Brain pericyte (primary cell): ENCODE data around the gene PEX11G.

Experiments
- DNase-seq: peaks from one replicate; pipeline ENCODE4 v3.0.0-alpha.2; 2012; ENCODE audit warnings: low read depth, low spot score

Gene PEX11G

DNA sequence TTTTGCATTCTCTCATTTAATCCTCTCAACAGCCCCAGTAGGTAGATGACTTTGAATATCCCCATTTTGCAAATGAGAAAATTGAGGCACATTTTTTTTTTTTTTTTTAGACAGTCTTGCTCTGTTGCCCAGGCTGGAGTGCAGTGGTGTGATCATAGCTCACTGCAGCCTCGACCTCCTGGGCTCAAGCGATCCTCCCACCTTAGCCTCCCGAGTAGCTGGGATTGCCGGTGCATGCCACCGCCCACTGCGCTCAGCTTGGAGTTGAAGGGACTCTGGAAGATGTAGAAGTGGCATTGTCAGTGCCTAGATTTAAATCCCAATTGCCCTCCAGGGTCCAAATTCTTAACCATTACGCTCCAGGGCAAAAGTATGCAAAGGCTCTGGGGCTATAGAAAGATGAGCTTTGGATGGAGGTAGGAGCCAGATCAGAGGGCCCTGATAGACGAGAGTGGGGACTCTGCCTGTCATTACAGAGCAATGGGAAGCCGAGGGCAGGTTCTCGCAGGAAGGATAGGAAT lies 32.8 kb upstream of the PEX11G start:
- DNase-seq = no peak

DNA sequence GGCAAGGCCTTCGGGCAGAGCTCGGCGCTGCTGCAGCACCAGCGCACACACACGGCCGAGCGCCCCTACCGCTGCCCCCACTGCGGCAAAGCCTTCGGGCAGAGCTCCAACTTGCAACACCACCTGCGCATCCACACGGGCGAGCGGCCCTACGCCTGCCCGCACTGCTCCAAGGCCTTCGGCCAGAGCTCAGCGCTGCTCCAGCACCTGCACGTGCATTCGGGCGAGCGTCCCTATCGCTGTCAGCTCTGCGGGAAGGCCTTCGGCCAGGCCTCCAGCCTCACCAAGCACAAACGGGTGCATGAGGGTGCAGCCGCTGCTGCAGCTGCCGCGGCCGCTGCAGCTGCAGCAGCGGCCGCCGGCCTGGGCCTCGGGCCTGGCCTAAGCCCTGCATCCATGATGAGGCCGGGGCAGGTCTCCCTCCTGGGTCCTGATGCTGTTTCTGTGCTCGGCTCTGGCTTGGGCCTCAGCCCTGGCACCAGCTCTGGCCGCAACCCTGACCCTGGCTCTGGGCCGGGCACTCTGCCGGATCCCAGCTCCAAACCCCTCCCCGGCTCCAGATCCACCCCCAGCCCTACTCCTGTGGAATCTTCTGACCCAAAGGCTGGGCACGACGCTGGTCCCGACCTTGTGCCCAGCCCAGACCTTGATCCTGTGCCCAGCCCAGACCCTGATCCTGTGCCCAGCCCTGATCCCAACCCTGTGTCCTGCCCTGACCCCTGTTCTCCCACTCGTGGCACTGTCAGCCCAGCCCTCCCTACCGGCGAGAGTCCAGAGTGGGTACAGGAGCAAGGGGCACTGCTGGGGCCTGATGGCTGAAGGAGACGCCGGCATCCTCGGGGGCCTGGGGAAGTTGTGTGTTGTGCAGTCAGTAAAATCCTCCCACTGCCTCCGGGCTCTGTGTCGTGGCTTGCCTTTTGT lies 31.6 kb upstream of the PEX11G start:
- no peak for DNase-seq

DNA sequence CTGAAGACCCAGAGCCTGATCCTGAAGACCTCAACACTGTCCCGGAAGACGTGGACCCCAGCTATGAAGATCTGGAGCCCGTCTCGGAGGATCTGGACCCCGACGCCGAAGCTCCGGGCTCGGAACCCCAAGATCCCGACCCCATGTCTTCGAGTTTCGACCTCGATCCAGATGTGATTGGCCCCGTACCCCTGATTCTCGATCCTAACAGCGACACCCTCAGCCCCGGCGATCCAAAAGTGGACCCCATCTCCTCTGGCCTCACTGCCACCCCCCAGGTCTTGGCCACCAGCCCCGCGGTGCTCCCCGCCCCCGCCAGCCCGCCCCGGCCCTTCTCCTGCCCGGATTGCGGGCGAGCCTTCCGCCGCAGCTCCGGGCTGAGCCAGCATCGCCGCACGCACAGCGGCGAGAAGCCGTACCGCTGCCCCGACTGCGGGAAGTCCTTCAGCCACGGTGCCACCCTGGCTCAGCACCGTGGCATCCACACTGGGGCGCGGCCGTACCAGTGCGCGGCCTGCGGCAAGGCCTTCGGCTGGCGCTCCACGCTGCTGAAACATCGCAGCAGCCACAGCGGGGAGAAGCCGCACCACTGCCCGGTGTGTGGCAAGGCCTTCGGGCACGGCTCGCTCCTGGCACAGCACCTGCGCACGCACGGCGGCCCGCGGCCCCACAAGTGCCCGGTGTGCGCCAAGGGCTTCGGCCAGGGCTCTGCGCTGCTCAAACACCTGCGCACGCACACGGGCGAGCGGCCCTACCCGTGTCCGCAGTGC lies 30.7 kb upstream of the PEX11G start:
- DNase-seq = no peak

DNA sequence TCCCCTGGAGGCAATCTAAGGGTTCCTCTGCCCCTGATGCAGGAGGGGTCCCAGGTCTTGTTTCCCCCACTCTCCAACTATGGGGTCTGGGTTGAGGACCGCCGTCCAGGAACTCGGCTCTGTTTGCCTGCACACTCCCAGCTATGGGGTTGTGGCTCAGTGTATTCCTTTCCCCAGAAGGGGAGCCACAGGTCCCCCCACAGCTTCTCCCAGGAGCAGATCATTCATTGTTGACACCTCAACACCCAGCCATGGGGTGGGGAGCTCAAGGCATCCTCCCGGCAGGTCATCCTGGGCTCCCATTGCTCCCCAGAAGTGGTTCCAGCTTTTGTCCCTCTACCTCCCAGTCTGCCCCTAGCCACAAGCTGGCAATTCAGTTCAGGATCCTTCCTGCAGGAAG lies 28.0 kb upstream of the PEX11G start:
- DNase-seq = no peak

DNA sequence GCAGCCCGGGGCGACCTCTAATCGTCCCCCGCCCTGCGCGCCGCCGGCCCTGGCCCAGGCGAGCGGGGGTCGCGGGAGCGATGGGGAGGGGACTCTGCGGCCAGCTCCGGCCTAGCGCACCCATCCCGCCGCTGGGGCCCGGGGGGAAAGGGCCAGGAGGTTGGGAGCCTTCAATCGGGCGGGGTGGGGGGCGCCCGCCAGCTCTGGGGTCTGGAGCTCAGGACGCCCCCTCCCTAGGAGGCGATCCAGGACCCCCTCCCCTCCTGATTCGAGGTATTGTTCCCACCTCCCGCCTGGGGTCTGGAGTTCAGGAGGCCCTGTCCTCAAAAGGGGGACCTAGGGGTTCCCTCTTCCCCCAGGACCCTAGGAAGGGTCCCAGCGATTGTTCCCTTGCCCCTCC lies 27.5 kb upstream of the PEX11G start:
- no peak for DNase-seq

DNA sequence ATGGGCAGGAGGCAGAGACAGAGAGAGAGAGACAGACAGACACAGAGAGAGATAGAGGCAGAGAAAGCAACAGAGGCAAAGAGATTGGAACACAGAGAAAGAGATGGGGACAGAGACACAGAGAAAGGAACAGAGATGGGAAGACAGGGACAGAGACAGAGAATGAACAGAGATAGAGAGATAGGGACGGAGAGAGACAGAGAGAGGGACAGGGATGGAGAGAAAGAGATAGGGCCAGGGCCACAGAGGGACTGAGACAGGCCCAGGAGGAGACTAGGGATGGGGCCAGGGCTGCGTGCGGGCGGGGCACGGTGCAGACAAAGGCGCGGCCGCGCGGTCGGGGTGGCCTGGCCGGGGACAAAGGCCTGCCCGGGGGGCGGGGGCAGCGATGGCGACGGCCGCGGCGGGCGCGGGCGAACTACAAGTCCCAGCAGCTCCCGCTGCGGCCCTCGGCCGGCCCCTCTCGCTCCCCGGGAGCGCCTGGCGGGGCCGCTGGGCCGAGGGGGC lies 26.9 kb upstream of the PEX11G start, which contains the start of gene ZNF358:
Gene ZNF358, plus strand, starts transcription at position 459 of the 507 bp plus-strand sequence. CDS start 3,140 bp downstream, outside the sequence.
- DNase-seq = no peak

DNA sequence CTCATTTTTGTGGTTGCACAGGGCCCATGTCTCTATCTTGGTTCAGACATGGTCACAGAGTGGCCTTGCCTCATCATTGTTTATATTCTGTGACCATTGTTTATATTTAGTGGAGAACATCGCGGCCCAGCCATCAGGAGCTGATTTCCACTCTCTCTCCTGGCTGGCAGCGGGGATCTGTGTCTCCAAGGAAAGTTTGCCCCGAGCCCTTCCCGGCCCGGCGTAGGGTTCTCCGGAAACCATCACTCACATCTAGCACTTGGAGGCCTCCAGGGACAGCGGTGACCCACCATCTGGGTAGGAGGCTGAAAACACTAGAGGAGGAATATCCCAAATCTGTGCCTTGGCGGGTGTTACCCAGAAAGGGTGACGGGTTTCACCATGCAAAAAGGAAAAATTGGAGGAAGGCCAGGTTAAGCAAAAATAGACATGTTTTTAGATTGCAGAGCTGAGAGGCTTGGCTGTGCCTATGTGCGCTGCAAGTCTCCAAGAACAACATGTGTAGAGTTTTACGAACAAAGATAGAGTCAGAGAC lies 26.3 kb upstream of the PEX11G start:
- no peak for DNase-seq

DNA sequence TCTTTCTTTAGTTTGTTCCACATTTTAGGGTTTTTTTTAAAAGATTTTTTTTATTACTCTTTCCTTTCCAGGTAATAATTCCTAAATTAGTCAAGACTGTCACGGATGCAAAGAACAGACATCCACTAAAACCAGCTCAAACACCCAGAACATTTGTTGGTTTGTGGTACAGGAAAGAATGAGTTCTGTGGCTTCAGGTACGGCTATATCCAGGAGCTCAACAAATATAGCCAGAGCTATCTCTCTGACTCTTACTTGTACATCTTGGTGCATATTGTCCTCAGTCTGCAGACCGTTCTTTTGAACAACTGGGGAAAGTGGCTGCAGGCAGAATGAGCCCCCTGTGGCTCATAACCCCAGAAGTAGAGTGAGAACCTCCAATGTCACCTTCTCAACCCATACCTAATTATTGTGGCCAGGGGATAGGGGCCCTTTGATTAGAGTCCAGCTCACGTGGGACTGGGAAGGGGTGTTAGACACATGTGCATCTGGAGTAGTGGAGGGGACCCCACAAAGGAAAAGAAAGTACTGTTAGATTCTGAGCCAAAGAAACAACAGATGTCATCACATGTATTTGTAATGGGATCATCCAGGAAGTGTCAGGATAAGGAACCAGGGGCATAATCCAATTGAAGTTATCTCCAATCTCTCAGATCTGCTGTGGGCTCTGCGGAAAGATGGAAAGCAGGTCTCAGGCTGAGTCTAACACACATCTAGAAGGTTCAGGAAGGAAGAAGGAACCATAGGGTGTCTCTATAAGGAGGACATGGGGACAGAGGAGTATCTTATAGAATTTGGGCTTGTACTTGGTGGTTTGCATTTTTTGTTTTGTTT lies 25.2 kb upstream of the PEX11G start:
- no peak for DNase-seq

DNA sequence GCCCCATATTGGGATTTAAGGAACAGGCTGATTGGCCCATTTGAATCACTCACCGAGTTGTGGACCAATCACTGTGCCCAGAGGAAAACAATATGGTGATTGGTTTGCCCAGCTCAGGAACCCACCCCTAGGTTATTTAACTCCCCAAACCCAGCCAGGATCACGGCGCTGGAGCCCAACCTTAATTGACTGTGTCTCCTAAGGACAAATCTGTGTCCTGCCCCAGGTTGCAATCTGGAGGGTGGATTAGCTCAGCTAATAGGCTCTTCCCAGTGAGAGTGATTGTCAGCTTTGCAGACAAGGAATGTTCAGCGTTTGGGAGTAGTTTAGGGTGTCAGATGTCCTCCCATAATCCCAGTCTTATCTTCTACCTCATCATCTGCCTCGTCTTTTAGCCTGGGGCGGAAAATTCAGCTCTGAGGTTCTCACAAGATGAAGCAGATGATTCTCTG lies 23.6 kb upstream of the PEX11G start:
- no peak for DNase-seq

DNA sequence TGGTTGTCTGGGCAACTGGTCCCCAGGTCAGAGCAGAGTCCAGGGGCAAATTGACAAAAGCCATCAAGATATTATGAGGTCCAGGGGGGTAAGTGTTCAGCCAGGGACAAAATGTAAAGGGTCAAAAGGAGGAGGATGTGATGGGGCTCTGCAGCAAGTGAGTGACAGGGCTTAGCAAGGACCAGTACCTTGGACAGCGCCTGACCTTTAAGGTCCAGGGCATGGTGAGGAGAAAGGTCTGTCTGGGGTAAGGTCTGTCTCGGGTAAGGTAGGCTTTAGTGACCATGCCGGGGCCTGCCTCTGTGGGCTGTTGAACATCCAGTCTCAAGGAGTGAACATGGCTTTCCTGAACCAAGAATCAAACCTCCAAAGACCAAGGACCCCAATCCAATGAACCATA lies 20.8 kb upstream of the PEX11G start:
- no peak for DNase-seq

DNA sequence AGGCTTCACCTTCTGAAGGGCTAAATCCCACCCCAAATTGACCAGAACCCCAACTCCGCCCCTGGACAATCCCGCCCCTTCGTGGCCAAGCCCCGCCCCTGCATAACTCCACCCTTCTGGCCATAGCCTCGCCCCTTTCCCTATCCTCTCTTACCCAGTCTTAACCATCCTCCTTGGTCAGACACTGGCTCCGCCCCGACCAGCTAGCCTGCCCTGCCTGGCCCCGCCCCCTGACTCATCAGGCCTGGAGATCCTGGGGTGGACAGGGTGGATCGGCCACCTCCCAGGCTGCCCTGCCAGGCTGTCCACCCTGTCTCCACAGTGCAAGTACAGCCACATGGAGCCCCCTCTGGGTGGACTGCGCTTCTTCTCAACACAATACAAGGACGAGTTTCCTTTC lies 19.0 kb upstream of the PEX11G start:
- DNase-seq = no peak

DNA sequence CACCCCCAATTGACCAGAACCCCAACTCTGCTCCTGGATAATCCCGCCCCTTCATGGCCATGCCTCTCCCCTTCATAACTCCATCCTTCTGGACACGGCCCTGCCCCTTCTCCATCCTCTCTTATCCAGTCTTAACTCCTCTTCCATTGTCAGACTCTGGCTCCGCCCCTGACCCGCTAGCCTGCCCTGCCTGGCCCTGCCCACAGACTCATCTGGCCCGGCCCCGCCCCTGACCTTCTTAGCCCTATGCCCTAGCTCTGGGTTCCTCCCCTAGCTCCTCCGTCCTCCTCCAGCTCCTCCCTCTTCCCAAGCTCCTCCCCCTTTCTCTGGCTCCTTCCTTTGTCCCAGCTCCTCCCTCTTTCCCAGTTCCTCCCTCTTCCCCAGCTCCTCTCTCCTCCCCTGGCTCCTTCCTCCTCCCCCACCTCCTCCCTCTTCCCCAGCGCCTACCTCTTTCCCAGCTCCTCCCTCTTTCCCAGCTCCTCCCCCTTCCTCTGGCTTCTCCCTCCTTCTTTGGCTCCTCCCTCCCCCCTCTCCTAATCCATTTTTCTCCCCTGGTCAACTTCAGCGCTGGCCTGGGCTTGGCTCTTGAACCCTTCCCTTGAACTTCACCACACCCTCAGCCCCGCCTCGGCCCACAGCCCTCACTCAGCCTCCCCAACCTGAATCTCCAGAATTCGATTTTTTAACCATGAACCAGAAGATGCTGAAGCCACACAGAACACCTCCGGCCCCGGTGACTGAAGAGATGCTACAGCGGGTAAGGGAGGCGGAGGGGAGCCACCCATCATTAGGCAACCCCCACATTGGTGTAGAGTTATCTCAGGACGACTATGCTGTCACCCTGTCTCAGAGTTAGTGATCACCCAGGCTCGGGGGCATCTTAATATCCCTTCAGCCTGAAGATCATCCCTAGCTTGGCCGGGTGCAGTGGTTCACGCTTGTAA lies 17.8 kb upstream of the PEX11G start:
- no peak for DNase-seq

DNA sequence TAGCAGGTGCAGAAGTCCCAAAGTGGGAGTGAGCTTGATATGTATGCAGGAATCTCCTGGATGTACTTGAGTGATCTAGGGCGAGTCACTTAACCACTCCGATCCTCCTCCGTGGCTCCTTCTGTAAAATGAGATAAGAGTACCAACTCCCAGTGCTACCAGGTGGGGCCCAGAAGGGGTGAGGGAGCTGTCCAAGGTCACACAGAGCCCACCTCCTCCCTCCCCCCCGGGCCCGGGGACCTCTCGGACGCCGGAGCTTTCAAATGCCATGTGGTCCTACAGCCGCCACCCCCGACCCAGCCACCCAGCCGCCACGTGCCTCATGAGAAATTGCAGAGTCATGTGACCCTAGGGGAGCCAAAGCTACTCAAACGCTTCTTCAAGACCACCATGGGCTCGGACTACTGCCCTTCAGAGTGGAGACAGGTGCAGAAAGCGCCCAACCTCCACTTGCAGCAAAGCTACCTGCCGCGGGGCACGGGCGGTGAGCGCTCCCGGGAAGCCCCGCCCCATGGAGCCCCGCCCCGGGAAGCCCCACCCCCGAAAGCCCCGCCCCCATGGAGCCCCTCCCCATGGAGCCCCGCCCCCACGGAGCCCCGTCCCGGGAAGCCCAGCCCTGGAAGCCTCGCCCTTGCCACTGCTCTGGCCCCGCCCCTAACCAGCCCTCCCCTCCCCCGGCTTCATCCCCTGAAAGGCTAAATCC lies 17.0 kb upstream of the PEX11G start:
- DNase-seq = no peak

DNA sequence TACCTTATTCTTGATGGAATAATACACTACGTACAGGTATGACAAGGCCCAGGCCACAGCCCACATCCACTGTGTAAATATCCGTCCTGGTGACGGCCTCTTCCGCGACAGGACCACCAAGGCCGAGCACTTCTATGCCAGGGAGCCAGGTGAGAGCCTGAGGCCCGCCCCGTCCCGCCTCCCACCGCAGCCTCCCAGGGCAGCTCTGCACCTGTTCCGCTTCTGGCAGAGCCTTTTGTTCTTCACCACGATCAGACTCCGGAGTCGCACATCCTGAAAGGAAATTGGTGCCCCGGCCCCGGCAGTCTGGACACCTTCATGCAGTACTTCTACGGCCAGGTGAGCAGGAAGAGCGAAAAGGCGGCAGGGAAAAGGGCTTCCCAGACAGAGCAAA lies 16.4 kb upstream of the PEX11G start:
- DNase-seq = no peak

DNA sequence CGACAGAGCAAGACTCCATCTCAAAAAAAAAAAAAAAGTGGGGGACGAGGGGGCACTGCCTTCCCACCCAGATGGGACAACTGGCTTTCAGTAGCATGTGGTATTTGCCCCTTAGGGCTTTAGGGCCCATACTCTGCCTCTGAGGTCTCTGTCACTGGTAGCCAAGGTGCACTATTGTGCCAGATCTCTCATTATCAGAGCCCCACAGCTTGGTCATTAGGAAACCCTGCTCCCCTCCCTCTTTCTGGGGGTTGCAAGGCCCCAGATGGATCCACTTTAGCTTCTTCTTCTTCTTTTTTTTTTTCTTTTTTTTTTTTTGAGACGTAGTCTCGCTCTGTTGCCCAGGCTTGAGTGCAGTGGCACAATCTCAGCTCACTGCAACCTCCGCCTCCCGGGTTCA lies 15.8 kb upstream of the PEX11G start:
- DNase-seq = no peak

DNA sequence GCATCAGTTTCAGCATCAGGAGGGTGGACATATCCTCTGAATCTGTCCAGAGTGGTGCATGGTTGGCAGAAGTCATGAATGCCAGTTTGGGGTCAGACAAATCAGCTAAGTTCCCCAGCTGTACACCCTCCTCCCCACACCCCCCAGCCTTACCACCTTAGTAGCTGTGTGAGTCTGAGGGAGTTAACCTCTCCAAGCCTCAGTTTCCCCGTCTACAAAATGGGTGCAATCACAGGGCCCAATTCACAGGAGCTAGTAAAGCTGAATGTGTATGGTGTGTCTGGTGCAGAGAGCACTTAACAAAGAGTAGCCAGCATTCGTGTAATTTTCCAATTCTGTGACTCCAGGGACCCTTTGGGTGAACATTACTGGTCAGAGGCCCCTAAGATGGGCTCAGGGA lies 13.7 kb upstream of the PEX11G start:
- DNase-seq = no peak

DNA sequence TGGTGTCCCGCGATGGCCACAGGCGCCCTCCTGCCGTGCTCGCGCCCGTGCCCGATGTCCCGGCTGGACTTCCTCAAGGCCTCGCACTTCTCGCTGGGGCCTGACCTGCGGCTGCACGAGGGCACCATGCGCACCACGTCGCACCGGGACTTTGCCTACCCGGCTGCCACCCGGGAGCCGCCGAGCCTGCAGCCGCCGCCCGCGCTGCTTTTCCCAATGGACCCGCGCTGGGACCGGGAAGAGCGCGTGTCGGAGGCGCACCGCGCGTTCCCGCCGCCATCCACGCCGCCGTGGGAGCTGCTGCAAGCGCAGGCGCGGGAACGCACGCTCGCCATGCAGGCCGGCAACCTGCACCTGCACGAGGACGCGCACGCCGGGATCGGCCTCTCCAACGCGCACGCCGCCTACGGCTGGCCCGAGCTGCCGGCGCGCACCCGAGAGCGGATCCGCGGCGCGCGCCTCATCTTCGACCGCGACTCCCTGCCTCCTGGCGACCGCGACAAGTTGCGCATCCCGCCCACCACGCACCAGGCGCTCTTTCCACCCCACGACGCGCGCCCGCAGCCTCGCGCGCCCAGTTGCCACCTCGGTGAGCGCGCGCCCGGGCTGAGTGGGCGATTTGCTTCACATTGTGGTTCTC lies 12.1 kb upstream of the PEX11G start:
- no peak for DNase-seq

DNA sequence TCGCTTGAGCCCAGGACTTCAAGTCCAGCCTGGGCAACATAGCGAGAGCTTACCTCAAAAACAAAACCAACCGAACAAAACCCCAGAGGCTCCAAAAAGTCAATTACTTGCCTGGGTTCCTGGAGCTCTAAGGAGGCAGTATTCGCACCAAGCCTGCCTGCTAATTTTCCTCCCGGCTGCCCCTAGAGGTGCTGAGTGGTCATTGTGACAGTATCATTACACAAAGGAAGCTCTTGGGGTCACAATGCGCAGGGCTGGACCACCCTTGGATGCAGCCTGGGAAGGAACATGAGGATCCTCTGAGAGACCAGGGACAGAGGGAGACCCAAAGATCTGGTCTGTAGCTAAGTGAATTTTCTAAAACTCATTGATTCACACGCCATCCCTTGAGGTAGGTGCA lies 8.5 kb upstream of the PEX11G start:
- no peak for DNase-seq
